ENCODE data around the gene OSMR.
"Not testable (repeated sequence)": the region's sequence is repeated elsewhere in the genome, so short reads cannot be mapped to it uniquely, and the experiment has no call there.

Gene OSMR

DNA sequence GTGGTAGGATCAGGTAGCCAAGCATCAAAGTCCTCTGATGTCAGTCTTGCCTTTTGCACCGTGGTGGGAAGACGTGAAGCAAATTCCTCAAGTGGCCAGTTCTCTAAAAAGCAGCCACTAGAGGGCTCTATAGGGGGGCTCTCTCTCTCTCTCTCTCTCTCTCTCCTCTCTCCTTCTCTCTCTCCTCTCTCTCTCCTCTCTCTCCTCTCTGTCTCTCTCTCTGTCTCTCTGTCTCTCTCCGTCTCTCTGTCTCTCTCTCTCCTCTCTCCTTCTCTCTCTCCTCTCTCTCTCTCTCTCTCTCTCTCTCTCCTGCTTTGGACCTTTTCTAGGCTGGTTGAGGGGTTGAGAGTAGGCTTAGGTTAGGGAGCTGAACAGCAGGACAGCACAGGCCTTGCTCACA lies 13.9 kb upstream of the OSMR start:
- no peak for DNase-seq

- DNase-seq = no peak
These were observed 13.0 kb upstream of the OSMR start for GRCh38 chr5:38832810-38833209.

GRCh38 chr5:38835887-38836286 lies 9.9 kb upstream of the OSMR start:
- DNase-seq = no peak

- DNase-seq = no peak
These were observed 8.4 kb upstream of the OSMR start for GRCh38 chr5:38837416-38837815.

GRCh38 chr5:38837932-38838331 lies 7.9 kb upstream of the OSMR start:
- no peak for DNase-seq

- no peak for DNase-seq
These were observed 2.1 kb upstream of the OSMR start for GRCh38 chr5:38843665-38844064.

- DNase-seq = no peak
These were observed 683 bp downstream of the OSMR start for GRCh38 chr5:38846379-38847011.

DNA sequence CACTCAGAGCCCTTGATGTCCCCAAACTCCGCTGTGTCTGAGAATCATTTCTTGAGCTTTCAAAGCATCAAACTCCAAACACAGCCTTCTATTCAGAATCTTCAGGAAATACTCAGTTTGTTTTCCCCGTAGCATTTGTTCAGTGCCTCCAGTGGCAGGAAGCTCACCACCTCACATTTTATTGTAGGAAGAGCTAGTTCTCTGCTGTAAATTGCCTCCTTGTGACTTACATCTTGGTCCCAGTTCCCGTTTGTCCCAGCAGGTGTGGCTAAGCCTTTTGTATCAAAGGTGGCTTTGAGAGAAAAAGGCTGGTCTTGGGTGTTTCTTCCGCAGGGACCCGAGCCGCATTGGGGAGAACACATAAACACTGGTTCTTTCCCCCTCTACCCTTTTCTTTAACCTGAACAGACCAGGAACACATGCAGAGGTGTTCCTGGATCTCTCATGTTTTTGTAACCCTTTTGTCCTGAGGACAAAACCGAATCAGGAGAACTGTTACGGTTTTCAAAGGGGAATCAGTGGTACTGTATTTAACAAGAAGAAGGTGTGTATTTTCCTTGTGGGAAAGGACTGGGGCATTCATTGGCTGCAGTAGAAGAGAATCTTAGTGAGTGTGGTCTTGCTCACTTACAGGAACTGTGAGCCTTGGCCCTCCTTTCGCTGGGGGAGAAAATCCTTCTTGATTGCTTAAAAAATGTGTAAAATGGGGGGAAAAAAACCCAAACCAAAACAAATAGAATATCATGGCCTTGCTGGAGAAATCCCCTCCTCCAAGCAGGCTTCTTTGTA lies 1.9 kb downstream of the OSMR start:
- no peak for DNase-seq

GRCh38 chr5:38848637-38849036 lies 2.8 kb downstream of the OSMR start:
- no peak for DNase-seq

DNA sequence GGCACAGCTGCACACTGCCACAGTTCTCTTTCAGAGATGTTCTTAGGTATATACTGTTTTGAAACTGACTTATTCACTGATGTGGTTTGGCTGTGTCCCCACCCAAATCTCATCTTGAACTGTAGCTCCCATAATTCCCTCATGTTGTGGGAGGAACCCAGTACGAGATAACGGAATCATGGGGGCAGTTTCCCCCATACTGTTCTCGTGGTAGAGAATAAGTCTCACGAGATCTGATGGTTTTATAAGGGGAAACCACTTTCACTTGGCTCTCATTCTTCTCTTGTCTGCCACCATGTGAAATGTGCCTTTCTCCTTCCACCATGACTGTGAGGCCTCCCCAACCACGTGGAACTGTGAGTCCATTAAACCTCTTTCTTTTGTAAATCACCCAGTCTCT lies 5.8 kb downstream of the OSMR start:
- DNase-seq = not testable (repeated sequence)

DNA sequence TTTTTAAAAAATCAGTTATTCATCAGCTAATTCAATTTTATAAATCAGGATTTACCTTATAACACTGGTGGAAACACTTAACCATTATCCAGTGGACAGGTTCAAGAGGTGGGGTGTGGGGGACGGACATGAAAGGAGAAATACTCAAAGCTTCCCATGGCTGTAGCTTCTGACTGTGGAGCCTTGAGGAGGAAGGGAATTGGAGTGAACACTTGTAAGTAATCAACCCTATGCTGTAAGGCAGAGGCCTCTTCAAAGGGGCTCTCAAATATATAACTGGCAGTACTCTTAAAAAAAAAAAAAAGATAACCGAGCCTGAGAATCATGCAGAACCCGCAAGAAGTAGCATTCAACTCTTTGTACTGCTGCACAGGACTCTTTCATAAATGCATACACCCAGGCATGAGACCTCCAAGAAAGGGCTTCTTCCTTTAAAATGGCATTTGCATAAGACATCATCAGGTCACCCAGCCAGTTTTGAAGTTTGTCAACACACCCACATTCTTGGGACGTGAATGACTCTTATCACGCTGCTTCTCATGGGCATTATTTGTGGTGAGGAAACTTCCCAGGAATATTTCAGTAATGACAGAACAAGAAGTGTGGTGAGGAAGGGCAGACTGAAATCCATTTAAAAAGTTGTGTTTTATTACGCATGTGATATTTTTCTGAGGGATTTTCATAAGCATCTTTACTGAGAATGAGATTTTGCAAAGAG lies 8.1 kb downstream of the OSMR start:
- no peak for DNase-seq

DNA sequence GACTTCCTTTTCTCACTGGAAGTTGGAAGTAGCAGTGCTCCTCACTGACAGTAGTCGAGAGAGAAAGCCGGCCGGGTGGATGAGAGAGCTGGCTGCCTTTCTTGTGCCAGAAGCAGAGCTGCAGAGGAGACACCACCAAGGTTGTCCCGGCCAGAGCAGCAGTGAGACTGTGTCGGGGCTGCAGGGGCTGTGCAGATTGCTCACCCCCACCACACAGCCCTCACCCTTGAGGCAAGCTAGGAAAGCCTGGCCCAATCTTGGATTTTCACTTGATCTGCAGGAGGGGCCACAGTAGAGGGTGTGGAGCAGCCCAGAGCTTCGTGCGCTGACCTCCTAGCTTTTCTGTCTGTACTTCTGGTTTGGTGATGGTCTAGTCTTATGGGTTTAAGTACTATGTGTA lies 9.1 kb downstream of the OSMR start:
- DNase-seq = no peak

GRCh38 chr5:38856660-38857059 lies 10.8 kb downstream of the OSMR start:
- DNase-seq = no peak

DNA sequence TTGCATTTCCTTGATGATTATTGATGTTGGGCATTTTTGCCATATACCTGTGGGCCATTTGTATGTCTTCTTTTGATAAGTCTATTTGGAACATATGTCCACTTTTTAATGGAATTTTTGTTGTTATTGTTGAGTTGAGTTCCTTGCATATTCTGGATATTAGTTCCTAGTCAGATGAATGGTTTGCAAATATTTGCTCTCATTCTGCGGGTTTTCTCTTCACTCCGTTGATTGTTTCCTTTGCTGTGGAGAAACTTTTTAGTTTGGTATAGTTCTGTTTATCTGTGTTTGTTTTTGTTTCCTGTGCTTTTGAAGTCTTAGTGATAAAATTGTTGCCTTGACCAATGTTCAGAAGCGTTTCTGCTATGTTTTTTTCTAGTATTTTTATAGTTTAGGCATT lies 13.0 kb downstream of the OSMR start:
- no peak for DNase-seq

DNA sequence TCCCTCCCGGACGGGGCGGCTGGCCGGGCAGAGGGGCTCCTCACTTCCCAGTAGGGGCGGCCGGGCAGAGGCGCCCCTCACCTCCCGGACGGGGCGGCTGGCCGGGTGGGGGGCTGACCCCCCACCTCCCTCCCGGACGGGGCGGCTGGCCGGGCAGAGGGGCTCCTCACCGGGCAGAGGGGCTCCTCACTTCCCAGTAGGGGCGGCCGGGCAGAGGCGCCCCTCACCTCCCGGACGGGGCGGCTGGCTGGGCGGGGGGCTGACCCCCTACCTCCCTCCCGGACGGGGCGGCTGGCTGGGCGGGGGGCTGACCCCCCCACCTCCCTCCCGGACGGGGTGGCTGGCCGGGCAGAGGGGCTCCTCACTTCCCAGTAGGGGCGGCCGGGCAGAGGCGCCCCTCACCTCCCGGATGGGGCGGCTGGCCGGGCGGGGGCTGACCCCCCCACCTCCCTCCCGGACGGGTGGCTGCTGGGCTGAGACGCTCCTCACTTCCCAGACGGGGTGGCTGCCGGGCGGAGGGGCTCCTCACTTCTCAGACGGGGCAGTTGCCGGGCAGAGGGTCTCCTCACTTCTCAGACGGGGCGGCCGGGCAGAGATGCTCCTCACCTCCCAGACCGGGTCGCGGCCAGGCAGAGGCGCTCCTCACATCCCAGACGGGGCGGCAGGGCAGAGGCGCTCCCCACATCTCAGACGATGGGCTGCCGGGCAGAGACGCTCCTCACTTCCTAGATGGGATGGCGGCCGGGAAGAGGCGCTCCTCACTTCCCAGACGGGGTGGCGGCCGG lies 16.4 kb downstream of the OSMR start:
- not testable (repeated sequence) for DNase-seq

DNA sequence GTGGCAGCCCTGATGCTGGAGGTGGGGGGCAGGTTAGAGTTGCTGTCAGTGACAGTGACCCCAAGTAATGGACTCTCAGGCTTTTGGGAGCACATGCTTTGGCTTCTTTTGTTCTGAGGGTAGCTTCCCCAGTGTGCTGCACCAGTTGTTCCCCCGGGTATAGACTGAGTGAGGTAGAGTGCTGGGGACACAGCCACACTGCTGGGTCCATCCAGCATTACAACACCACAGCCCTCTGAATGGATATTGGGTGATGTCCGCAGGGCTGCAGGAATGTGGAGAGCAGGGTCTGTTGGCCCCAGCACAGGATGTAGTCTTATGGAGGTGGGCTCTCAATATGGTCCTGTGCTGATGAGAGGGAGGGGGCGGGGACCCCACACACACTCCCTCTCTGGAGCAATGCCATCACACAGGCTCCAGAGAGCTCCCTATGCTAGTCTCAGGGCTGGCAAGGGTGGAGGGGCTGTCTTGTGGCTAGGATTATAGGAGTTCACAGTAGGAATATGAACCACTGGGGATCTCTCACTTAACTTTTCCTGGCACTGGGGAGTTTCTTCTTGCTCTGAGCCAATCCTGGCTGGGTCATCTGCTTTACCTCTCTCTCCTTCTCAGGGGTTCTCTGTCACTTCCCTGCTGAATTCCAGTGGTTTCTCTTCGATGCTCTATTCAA lies 20.7 kb downstream of the OSMR start:
- DNase-seq = no peak

- no peak for DNase-seq
These were observed 21.2 kb downstream of the OSMR start for GRCh38 chr5:38867032-38867398.

GRCh38 chr5:38867416-38867815 lies 21.6 kb downstream of the OSMR start:
- no peak for DNase-seq

GRCh38 chr5:38870595-38870994 lies 24.8 kb downstream of the OSMR start:
- no peak for DNase-seq

DNA sequence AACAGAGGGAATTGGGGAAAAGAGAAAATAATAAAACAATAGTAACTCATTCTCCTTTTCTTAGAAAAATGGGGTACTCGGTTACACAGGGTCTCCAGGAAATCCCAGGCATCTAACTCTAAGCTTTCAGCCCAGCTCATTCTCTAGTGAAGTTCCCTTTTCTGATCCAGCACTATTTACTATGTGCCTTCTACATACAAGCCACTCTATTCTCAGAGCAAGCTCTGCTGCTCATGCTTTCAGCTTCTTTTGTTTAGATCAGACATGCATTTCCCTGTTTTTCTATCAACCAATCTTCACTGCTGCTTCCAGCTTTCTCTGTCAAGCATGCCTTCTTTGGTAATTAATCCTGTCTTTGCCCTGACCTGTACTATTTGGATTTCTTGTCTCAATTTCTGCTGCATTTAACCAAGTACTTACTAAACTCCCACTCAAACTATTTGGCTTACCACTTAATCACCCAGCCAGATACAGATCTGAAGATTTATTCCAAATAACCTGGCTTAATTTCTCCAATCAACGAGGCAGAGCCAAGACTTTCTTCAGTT lies 25.3 kb downstream of the OSMR start:
- DNase-seq = no peak

DNA sequence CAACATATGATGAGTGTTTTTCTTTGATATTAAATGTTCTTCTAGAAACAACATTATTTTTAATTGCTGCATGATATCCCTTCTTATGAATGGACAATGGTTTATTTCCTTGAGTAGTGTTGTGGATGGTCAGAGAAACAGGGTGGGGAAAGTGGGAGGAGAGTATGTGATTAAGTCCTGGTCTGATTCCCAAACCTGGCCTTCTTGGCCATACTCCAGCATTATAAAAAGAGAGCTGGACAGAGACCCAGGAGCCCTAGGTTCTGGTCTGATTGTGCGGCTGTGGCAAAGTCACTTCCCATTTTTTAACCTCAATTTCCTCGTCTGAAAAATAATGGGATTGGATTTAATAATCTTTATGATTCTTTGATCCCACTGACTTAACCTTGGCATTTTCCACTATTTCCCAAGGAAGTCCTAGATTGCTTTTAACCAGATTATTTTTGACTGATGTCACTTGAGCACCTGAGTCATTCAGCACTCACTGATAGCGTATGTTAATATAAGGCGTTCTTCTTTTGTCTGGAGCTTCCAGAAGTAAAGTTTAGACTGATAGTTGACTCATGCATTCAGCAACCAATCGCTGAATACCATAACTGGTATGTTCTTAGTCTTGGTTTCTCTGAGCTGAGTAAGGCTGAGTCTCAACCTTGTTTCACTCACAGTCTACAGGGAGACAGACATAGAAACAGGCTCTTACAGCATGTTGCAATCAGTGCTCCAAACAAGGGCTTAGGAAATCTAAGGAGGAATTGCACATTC lies 26.2 kb downstream of the OSMR start:
- no peak for DNase-seq

DNA sequence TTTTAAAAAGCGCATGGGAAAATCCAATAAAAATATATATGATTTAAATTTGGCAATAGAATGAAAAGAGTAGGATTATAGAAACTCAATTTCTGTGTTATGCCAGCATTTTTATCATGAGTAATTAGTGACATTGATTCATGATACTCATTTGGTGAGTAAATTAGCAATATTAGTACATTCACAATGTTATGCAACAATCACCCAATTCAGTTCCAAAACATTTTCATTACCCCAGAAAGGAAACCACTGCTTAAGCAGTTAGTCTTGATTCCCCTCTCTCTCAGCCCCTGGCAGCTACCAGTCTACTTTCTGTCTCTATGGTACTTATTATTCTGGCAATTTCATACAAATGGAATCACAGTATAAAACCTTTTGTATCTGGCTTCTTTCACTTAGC lies 27.0 kb downstream of the OSMR start:
- no peak for DNase-seq
